ENCODE measurements around the gene EIF4A3.

Gene EIF4A3

DNA sequence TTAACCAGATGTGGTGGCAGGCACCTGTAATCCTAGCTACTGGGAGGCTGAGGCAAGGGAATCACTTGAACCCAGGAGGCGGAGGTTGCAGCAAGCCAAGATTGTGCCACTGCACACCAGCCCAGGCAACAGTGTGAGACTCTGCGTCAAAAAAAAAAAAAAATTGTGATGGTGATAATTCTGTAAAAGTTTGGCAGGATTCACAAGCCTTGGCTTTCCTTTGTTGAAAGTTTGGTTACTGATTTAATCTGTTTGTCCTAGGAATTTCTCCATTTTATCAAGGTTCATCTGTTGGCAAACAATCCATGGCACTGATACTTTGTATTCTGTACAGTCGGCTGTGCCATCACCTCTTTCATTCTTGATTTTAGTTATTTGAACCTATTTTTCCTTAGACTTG lies 15.9 kb downstream of the EIF4A3 start:
- DNase-seq = no peak

DNA sequence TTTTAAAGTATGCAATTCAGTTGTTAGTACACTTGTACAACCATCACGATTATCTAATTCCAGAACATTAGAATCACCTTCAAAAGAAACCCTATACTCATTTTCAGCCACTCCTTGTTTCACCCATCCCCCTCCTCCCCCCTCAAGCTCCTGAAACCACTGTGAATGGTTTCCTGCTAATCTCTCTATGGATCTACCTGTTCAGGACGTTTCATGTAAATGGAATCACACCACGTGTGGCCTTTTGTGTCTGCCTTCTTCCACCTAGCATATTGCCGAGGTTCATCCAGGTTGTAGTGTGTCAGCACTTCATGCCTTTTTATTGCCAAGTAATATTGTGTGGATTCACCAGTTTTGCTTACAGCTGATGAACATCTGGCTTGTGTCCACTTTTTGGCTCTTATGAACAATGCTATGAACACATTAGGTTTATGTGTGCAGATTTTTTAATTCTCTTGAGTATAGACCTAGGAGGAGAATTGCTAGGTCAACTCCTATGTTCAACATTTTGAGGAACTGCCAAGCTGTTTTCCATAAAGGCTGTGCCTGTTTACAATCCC lies 17.8 kb downstream of the EIF4A3 start:
- DNase-seq = no peak

DNA sequence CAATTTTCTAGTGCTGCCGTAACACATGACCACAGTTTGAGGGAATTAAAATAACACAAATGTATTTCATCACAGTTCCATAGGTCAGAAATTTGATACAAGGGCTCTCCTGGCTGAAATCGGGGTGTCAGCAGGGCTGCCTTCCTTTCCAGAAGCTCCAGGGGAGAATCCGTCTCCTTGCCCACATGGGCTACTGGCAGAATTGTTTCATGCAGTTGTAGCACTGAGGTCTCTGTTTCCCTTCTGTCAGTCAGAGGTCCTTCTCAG lies 20.5 kb downstream of the EIF4A3 start:
- no peak for DNase-seq

DNA sequence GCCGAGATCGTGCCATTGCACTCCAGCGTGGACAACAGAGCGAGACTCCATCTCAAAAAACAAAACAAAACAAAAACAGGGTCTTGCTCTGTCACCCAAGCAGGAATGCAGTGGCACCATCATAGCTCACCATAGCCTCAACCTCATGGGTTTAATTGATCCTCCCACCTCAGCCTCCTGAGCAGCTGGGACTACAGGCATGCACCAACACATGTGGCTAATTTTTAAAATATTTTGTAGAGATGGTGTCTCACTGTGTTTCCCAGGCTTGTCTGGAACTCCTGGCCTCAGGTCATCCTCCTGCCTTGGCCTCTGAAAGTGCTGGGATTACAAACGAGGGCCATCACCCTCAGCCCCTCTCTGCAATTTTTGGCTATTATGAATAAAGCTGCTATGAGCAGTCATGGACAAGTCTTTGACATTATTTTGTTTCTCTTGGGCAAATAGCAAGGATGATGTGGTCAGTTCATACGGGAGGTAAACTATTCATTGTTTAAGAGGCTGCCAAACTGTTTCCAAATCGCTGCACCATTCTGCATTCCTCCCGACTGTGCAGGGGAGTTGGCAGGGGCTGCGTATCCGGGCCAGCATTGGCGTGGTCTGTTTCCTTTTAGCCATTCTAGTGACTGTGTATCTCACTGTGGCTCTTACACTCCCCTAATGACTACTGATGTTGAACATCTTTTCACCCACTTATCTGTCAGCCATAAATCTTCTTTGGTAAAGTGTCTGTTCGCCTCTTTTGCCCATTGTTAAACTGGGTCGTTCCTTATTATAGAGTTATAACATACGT lies 21.1 kb downstream of the EIF4A3 start:
- no peak for DNase-seq

DNA sequence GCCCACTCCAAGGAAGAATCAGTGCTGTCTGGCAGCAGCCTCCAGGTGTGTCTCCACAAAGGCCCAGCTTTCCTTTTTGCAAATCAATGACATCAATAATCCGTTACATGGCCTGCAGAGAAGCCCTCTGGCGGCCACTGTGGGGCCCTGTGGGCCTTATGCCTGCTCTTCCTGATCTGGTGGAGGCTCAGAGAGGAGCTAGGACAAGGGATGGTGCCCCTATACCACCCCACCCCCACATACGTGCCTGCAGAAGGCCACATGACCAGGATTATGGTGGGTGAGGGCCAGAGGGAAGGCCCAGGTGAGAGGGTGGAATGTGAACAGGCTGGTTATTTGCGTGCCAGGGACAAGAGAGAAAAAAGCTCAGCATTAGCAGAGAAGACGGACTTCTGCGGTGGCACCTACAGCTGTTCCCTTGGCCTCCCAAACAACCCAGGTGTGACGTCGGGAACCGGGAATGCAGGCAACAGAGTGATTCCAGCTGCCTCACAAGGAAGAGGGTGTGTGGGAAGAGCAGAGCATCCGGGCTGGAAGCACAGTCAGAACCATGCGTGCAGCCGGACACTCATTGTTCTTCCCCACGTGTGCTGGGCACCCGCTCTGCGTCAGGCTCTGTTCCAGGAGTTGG lies 22.5 kb downstream of the EIF4A3 start:
- no peak for DNase-seq

DNA sequence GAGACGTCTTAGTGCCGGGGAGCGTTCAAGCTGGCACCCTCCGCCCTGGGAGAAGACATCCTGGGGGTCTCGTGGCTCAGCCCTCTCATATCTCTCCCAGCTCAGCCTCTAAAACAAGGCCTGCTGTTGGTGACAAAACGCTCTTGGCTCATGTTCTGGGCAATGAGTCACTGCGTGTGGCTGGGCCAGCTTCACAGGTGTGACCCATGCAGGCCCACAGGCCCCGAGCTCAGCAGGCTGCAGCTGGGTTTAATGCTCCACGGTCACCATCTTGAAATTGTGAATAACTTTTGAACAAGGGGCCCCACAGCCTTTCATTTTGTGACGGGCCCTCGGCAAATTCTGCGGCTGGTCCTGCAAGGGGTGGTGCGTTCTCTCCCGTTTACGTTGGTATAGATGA lies 23.1 kb downstream of the EIF4A3 start:
- no peak for DNase-seq

DNA sequence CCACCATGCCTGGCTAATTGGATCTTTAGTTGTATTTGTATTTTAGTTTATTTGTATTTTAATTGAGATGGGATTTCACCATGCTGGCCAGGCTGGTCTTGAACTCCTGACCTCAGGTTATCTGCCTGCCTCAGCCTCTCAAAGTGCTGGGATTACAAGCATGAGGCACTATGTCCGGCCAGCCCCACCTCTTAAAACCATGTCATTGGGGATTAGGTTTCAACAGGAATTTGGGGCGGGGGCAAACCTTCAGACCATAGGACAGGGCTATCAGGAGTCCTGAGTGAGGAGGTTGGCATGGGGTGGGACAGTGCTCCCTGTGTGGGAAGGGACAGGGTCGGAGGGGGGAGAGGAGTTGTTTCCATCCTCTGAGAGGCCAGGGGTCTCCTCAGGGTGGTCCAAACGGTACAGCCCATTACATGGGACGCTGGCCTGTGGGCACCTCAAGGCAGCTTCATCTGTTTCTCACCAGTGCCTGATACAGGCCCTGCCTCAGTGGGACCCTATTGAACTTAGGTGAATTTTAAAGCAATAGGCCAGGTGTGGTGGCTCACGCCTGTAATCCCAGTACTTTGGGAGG lies 23.9 kb downstream of the EIF4A3 start:
- DNase-seq = no peak

DNA sequence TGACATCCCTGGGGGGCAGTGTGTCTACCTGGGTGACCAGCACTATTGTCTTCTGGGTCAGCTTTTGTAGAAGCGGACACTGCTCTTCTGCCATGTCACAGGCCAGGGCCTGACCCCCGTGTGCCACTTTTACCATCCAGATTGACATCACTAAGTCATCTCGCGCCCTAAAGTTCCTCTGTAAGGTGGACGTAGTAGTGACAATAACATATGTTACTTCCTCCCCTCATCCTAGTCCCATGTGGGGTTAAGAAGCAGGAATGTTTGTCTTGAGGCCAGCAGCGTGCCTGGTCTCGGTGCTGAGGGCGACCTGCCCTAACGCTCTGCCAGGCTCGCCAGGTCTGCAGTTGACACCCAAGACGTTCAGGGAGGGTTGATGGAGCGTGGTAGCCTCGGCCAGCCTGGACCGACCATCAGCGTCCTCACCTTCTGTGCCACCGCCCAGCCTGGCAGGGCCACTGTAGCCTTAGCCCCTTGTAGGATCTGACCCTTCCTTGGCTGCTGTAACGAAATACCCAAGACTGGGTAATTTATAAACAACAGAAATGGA lies 24.8 kb downstream of the EIF4A3 start:
- no peak for DNase-seq

DNA sequence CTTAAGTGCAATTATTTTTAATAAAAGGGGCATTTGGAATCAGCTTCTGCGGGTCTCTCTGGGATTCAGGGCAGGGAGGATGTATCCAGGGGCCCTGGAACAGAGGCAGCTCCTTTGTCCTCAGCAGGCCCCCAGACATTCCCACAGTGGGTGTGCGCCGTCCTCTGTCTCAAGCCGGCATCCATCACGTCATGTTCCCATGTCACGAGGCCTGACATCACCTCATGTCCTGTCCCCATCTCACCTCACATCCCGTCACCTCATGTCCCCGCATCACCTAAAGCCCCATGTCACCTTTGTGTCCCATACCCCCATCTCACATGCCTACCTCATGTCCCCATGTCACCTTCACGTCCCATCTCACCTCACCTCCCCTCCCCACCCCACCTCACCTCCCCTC lies 27.1 kb downstream of the EIF4A3 start:
- no peak for DNase-seq

DNA sequence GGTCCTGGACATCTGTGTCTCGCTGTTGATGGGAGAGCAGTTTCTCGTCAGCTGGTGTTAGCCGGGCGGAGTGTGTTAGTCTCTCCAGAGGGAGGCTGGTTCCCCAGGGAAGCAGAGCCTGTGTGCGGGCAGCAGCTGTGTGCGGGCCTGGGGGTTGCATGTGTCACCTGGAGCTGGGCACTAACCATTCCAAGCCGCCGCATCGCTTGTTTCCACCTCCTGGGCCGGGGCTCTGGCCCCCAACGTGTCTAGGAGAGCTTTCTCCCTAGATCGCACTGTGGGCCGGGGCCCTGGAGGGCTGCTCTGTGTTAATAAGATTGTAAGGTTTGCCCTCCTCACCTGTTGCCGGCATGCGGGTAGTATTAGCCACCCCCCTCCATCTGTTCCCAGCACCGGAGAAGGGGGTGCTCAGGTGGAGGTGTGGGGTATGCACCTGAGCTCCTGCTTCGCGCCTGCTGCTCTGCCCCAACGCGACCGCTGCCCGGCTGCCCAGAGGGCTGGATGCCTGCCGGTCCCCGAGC lies 27.6 kb downstream of the EIF4A3 start:
- no peak for DNase-seq

DNA sequence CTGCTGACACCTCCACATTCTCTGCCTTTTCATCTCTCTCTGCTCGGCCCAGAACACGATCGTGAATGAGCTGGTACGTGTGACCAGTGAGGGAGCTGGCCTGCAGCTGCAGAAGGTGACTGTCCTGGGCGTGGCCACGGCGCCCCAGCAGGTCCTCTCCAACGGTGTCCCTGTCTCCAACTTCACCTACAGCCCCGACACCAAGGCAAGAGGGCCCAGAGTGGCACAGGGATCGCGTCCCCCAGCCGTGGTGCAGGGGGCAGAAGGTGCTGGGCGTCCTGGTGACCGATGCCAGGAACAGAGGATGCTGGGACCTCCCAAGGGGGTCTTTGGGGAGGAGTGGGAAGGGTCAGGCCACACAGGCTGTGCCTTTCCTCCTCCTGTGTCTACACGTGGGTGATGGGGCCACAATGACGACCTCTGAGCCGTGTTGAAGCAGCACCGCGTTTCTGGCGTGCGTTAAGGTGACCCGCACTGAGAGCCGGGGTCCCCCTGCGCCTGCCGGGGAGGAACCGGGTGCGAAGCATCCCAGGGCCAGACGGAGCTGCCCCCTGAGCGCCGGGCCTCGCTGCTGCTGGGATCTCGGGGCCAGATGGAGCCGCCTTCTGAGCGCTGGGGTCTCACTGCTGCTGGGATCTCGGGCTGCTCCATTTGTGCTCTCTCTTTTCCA lies 28.2 kb downstream of the EIF4A3 start:
- no peak for DNase-seq

DNA sequence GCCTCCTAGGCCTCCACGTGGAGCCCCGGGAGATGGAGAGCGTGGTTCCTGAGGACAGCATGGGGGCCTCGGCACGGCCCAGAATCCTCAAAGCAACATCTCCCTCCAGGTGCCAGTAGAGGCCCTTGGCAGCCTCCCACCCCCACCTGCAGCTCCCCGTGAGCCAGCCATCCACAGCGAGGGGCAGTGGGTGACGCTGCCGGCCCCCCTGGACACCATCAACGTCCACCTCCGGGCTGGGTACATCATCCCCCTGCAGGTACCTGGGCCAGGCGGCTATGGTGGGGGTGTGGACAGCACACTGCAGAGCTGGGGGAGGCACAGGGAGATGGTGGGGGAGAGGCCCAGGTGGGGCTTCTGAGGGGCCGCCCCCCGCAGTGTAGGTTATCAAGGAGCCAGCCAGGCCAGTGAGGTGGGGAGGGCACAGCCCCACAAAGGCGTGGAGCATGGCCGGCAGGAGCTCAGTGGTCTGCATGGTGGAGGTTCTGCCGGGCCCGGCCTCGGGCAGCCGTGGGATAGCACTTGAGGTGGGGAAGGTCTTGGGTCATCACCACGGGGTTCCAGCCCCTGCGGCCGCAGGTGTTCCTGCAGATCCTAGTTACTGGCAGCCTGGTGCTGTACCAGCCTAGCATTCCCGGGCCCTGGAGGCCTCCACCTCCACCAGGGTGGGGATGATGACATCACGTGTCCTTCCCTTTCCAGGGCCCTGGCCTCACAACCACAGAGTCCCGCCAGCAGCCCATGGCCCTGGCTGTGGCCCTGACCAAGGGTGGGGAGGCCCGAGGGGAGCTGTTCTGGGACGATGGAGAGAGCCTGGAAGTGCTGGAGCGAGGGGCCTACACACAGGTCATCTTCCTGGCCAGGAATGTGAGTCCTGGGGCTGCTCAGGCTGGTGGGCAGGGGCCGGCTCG lies 29.2 kb downstream of the EIF4A3 start:
- DNase-seq = no peak

DNA sequence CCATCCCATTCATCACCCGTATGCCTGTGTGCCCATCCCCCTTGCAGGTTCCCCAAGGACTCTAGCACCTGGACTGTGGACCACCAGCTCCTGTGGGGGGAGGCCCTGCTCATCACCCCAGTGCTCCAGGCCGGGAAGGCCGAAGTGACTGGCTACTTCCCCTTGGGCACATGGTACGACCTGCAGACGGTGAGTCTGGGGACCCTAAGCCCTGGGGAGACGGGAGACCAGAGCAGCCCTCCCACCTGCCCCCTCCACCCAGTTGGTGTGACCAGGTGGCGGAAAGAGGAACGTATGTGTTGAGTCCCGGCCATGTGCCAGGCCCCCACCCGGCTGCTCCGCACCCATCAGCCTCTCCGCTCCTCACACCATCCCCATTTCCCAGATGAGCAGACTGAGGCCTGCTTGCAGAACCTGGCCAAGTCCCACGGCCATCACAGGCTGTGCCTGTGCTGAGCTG lies 30.0 kb downstream of the EIF4A3 start:
- no peak for DNase-seq

DNA sequence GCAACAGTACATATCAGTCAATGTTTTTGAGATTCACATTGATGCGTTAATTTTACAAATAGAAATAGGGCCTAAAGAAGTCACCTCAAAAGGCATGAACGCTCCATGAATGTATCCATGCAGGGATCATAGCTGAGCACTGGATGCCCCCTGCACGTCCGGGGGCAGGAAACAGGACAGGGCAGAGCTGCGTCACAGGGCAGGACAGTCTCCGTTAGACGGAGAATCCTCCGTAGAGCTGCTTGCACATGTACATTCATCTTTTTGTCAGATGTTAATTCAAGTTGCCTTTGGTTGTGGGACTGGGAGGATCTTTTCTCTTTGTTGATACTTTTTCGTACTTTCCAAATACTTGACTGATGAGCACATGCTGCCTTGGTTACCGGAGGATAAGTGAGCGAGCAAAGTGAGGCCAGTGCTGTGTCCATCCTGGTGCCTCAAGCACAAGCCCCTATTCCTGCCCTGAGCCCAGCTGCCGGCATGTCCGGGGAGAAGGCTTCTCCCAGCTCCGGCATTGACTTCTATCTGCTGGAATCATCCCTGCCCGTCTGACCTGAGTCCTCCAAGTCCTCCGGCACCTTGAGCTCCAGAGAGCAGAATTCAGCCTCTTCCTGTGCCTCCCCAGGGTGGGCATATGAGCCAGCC lies 30.5 kb downstream of the EIF4A3 start:
- DNase-seq = no peak

DNA sequence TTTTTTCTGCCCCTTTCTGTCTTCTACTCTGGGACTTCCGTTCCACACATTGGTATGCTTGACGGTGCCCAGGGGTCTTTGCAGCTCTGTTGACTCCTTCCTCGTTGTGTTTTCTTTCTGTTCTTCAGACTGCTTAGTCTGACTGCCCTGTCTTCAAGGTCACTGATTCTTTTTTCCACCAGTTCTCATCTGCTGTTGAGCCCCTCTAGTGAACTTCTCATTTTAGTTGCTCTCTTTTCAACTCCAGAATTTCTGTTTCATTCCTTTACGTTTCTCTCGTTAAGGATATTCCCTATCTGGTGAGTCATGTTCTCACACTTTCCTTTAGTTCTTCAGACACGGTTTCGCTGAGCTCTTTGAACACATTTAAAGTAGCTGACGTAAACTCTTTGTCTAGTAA lies 31.8 kb downstream of the EIF4A3 start:
- DNase-seq = no peak

DNA sequence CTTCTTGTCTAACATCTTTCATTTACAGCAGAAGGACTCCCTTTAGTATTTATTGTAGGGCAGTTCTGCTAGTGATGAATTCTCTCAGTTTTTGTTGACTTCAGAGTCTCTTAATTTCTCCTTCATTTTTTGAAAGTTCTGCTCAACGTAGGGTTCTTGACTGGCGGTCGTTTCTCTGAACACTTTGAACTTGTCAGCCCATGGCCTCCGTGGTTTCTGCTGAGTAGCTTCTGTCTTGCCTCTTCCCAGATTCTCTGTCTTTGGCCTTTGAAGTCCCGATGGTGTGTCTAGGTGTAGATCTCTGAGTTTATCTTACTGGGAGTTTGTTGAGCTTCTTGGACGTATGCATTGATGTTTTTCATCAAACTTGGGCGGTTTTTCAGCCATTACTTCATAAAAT lies 32.2 kb downstream of the EIF4A3 start:
- no peak for DNase-seq

DNA sequence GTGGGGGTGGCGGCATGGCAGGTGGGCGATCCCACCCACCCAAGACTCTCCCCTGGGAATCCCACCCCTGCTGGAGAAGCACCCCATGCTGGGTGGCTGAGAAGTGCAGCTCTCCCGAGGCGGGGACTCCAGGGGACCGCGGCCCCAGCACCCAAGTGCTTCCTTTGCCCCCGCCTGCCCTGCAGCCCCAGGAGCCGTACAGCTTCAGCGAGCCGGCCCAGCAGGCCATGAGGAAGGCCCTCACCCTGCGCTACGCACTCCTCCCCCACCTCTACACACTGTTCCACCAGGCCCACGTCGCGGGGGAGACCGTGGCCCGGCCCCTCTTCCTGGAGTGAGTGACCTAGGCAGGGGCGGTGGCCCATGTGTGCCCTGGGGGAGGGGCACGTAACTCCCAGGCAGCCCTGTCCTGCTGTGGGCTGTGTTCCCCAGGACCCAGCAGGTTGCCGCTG lies 33.9 kb downstream of the EIF4A3 start:
- DNase-seq = no peak

DNA sequence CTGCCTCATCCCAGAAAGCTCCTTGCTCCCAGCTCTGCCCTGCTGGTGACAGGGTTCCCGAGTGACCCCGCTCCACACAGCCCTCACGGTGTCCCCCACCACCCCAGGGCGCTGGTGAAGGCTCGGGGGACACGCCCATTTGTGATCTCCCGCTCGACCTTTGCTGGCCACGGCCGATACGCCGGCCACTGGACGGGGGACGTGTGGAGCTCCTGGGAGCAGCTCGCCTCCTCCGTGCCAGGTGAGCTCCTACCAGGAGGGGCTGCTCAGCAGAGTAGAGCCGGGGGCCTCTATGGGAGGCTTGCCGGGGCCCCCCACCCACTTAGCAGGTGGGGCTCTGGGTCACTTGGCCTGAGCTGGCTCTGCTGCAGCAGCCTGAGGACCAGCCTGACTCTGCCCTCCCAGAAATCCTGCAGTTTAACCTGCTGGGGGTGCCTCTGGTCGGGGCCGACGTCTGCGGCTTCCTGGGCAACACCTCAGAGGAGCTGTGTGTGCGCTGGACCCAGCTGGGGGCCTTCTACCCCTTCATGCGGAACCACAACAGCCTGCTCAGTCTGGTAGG lies 34.4 kb downstream of the EIF4A3 start:
- DNase-seq = no peak

DNA sequence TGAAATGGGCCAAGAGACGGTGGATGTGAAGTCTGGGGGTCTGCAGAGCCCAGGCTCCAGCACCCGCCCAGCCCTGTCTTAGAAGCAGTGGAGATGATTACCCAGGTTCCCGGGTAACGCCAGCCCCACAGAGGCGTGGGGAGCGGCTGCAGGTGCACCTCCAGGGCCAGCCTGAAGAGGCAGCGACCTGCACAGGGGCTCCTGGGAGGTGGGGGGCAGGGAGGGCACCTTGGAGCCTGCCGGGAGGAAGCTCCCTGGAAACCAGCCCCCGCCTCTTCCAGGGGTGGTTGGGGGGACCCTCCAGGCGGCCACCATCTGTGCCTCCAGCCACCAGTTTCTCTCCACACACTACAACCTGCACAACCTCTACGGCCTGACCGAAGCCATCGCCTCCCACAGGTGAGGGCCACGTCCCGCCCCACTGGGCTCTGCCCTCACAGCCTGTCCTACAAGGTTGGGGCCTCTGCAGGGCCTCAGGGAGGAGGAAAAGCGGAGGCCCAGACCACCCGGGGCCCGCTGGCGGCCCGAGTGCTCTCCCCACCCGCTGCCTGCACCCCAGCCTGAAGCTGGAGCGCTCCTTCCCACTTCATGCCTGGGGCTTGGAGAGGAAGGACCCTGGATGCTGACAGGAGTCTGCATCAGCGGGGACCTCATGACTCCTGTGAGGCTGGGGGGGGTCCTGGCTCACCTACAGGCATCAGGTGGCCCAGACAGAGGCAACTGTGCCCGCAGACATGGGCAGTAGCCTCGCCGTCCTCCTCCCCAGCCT lies 35.0 kb downstream of the EIF4A3 start:
- no peak for DNase-seq

All from activated CD4-positive, alpha-beta T cell treated with anti-CD3 and anti-CD28 coated beads for 48 hours (primary cell).